ENCODE data around the gene PODXL.
A peak's percentile ranks its signal among the peaks of the same experiment; 100 is the strongest.
"Not testable (repeated sequence)": the region's sequence is repeated elsewhere in the genome, so short reads cannot be mapped to it uniquely, and the experiment has no call there.

The PODXL gene

GRCh38 chr7:131507592-131508331 lies 48.7 kb downstream of the PODXL start:
- H2BK15ac ChIP-seq (ENCODE audit: low read length), result no peak overlapping the region
- no peak overlapping the region for H3K9ac ChIP-seq (ENCODE audit: low read depth, low read length, poor library complexity)
- H3K36me3 ChIP-seq (replicated peaks in 1 of 2; ENCODE audit: control insufficient read depth in 2 of 2, insufficient read depth in 2 of 2, low read length in 2 of 2), result peaks cover 32 to 80% of the 10 kb centered on the region in 2 donors
- no peak overlapping the region for H3K4me2 ChIP-seq (ENCODE audit: insufficient read depth, low read length, poor library complexity, severe bottlenecking)
- H2BK120ac ChIP-seq (ENCODE audit: low read depth, low read length), result no peak overlapping the region
- no peak overlapping the region for H2BK5ac ChIP-seq (ENCODE audit: low read length)
- H2AFZ ChIP-seq (ENCODE audit: low read length), result no peak overlapping the region
- H3K4me1 ChIP-seq (ENCODE audit: control insufficient read depth in 2 of 2, insufficient read depth in 1 of 2, low read depth in 1 of 2, low read length in 2 of 2), result peaks cover 0 to 4% of the 10 kb centered on the region in 2 donors
- no peak overlapping the region for H3K23ac ChIP-seq (ENCODE audit: low read depth, low read length, poor library complexity)
- no peak overlapping the region for H4K8ac ChIP-seq (ENCODE audit: low read depth, low read length)
- no CpG with 5 or more reads among the region's 14 CpGs for WGBS, 2 donors (ENCODE audit: extremely low coverage in 2 of 2, insufficient read length in 2 of 2, insufficient replicate concordance in 1 of 2)
- H3K14ac ChIP-seq (ENCODE audit: low read length), result no peak overlapping the region
- H3K79me1 ChIP-seq (ENCODE audit: low read depth, low read length), result no peaks in the 10 kb centered on the region
- peak; percentile 51 for DNase-seq (ENCODE audit: low spot score)
- H2AK5ac ChIP-seq (ENCODE audit: low read depth, low read length), result no peak overlapping the region
- H3K4ac ChIP-seq (ENCODE audit: low read length), result no peak overlapping the region
- peak overlapping the region; percentile 20 for H3K18ac ChIP-seq (ENCODE audit: low read length)
- no peaks in the 10 kb centered on the region for H3K9me3 ChIP-seq (replicated peaks in 1 of 2; ENCODE audit: control insufficient read depth in 2 of 2, insufficient read depth in 1 of 2, low read depth in 1 of 2, low read length in 2 of 2)
- no peak overlapping the region for H3K4me3 ChIP-seq (ENCODE audit: low read length in 2 of 2)
- H3K27ac ChIP-seq (replicated peaks; ENCODE audit: low read length), result no peak overlapping the region
- no peak overlapping the region for H2BK12ac ChIP-seq (ENCODE audit: low read length)
- no peaks in the 10 kb centered on the region for H3K27me3 ChIP-seq (ENCODE audit: control insufficient read depth in 3 of 3, insufficient read depth in 3 of 3, low read depth in 1 of 3, low read length in 3 of 3)
- no peak overlapping the region for H4K91ac ChIP-seq (ENCODE audit: low read depth, low read length, poor library complexity)

- Histone ChIP-seq H3K9me3 (replicated peaks in 1 of 2; ENCODE audit: control insufficient read depth in 2 of 2, insufficient read depth in 1 of 2, low read depth in 1 of 2, low read length in 2 of 2) (no peaks in the 10 kb centered on the region), H2AFZ (ENCODE audit: low read length) (no peak overlapping the region), H3K23ac (ENCODE audit: low read depth, low read length, poor library complexity) (no peak overlapping the region), H3K4me3 (ENCODE audit: low read length in 2 of 2) (no peak overlapping the region), H2BK5ac (ENCODE audit: low read length) (no peak overlapping the region), H2BK12ac (ENCODE audit: low read length) (no peak overlapping the region), H3K9ac (ENCODE audit: low read depth, low read length, poor library complexity) (no peak overlapping the region), H3K4ac (ENCODE audit: low read length) (no peak overlapping the region), H3K14ac (ENCODE audit: low read length) (no peak overlapping the region), H3K36me3 (replicated peaks in 1 of 2; ENCODE audit: control insufficient read depth in 2 of 2, insufficient read depth in 2 of 2, low read length in 2 of 2) (peaks cover 32 to 91% of the 10 kb centered on the region in 2 donors), H4K8ac (ENCODE audit: low read depth, low read length) (no peak overlapping the region), H3K4me1 (ENCODE audit: control insufficient read depth in 2 of 2, insufficient read depth in 1 of 2, low read depth in 1 of 2, low read length in 2 of 2) (peaks cover 0 to 10% of the 10 kb centered on the region in 2 donors), H2AK5ac (ENCODE audit: low read depth, low read length) (no peak overlapping the region), H2BK15ac (ENCODE audit: low read length) (no peak overlapping the region), H4K91ac (ENCODE audit: low read depth, low read length, poor library complexity) (no peak overlapping the region), H3K27me3 (ENCODE audit: control insufficient read depth in 3 of 3, insufficient read depth in 3 of 3, low read depth in 1 of 3, low read length in 3 of 3) (no peaks in the 10 kb centered on the region), H2BK120ac (ENCODE audit: low read depth, low read length) (no peak overlapping the region), H3K79me1 (ENCODE audit: low read depth, low read length) (no peaks in the 10 kb centered on the region), H3K4me2 (ENCODE audit: insufficient read depth, low read length, poor library complexity, severe bottlenecking) (no peak overlapping the region), H3K18ac (ENCODE audit: low read length) (no peak overlapping the region), H3K27ac (replicated peaks; ENCODE audit: low read length) (no peak overlapping the region)
- WGBS, 2 donors (ENCODE audit: extremely low coverage in 2 of 2, insufficient read length in 2 of 2, insufficient replicate concordance in 1 of 2), result no CpG with 5 or more reads among the region's 18 CpGs
- DNase-seq (ENCODE audit: low spot score), result no peak
Observed at GRCh38 chr7:131506597-131506996, 49.8 kb downstream of the PODXL start.

DNA sequence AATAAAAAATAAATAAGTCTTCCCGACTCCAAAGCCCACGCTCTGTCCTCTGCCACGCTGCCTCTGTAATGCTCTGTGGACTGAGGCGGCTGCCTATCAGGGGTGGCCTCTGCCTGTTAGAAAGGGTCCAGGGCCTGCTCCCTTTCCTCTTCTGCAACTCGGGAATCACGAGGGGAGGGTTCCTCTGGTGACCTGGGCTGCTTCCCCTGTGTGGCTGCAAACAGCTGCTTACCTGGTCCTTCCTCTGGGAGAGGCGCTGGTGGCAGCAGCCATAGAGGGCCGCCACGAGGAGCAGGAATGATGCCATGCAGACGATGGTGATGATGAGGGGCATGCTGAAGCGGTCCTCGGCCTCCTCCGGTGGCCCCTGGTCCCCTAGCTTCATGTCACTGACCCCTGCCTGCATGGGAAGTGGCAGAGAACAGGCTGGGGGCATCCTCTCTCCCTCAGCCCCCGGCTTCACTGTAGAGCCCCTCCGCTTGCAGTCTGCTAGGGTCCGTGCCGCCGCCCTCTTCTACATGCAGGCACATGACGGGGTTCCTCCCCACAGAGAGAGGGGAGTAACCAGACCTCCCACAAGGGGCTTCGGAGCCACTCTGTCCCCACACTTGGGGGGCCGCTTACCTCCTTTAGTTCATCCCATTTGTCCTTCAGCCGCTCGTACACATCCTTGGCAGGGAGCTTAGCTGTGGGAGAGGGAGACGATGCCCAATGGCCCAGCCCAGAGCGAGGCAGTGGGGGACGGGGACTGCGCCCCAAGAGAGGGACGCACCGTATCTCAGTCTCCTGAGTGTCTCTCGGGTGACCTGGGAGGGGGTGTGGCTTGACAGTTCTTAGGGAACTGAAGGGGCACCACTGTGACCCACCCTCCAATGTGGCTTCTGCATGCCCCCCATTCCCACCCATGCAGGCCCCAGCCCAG lies 50.5 kb downstream of the PODXL start:
- Histone ChIP-seq H2BK15ac (ENCODE audit: low read length) (no peak overlapping the region), H3K27ac (replicated peaks; ENCODE audit: low read length) (no peak overlapping the region), H3K23ac (ENCODE audit: low read depth, low read length, poor library complexity) (peak overlapping the region; percentile 56), H2BK5ac (ENCODE audit: low read length) (no peak overlapping the region), H2BK120ac (ENCODE audit: low read depth, low read length) (no peak overlapping the region), H4K91ac (ENCODE audit: low read depth, low read length, poor library complexity) (no peak overlapping the region), H2AK5ac (ENCODE audit: low read depth, low read length) (no peak overlapping the region), H3K79me1 (ENCODE audit: low read depth, low read length) (no peaks in the 10 kb centered on the region), H3K9ac (ENCODE audit: low read depth, low read length, poor library complexity) (peak overlapping the region; percentile 7), H3K4me1 (ENCODE audit: control insufficient read depth in 2 of 2, insufficient read depth in 1 of 2, low read depth in 1 of 2, low read length in 2 of 2) (peaks cover 0 to 10% of the 10 kb centered on the region in 2 donors), H3K4me2 (ENCODE audit: insufficient read depth, low read length, poor library complexity, severe bottlenecking) (no peak overlapping the region), H4K8ac (ENCODE audit: low read depth, low read length) (no peak overlapping the region), H3K9me3 (replicated peaks in 1 of 2; ENCODE audit: control insufficient read depth in 2 of 2, insufficient read depth in 1 of 2, low read depth in 1 of 2, low read length in 2 of 2) (no peaks in the 10 kb centered on the region), H3K4me3 (ENCODE audit: low read length in 2 of 2) (no peak overlapping the region), H3K14ac (ENCODE audit: low read length) (no peak overlapping the region), H3K36me3 (replicated peaks in 1 of 2; ENCODE audit: control insufficient read depth in 2 of 2, insufficient read depth in 2 of 2, low read length in 2 of 2) (peaks cover 31 to 93% of the 10 kb centered on the region in 2 donors), H3K18ac (ENCODE audit: low read length) (no peak overlapping the region), H2BK12ac (ENCODE audit: low read length) (no peak overlapping the region), H3K4ac (ENCODE audit: low read length) (no peak overlapping the region), H2AFZ (ENCODE audit: low read length) (no peak overlapping the region), H3K27me3 (ENCODE audit: control insufficient read depth in 3 of 3, insufficient read depth in 3 of 3, low read depth in 1 of 3, low read length in 3 of 3) (no peaks in the 10 kb centered on the region)
- no peak for DNase-seq (ENCODE audit: low spot score)
- WGBS, 2 donors (ENCODE audit: extremely low coverage in 2 of 2, insufficient read length in 2 of 2, insufficient replicate concordance in 1 of 2), result no CpG with 5 or more reads among the region's 30 CpGs

DNA sequence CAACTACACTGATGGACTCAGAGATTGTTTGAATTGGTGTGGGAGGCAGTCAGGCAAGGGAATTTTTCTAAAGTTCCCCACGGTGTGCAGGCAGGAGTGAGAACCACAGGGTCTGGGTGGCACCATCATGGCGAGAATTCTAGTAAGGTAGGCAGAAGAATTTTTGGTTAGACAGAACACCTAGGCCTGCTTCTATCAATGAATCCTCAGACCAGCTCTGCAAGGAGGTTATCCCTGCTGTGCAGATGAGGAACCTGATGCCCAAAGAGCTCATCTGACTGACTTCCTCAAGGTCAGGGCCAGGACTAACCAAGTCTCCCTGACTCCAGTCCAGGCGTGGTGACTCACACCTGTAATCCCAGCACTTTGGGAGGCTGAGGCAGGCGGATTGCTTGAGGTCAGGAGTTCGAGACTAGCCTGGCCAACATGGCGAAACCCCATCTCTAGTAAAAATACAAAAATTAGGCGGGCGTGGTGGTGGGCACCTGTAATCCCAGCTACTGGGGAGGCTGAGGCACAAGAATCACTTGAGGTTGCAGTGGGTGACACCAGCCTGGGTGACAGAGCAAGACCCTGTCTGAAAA lies 51.3 kb downstream of the PODXL start:
- not testable (repeated sequence) for H3K4me3 ChIP-seq (ENCODE audit: low read length in 2 of 2); H2BK12ac ChIP-seq (ENCODE audit: low read length); H2AK5ac ChIP-seq (ENCODE audit: low read depth, low read length); H3K4me2 ChIP-seq (ENCODE audit: insufficient read depth, low read length, poor library complexity, severe bottlenecking); DNase-seq (ENCODE audit: low spot score); H3K18ac ChIP-seq (ENCODE audit: low read length); H4K91ac ChIP-seq (ENCODE audit: low read depth, low read length, poor library complexity); H3K27ac ChIP-seq (replicated peaks; ENCODE audit: low read length); H2BK5ac ChIP-seq (ENCODE audit: low read length); H3K23ac ChIP-seq (ENCODE audit: low read depth, low read length, poor library complexity); H3K14ac ChIP-seq (ENCODE audit: low read length); H3K27me3 ChIP-seq (ENCODE audit: control insufficient read depth in 3 of 3, insufficient read depth in 3 of 3, low read depth in 1 of 3, low read length in 3 of 3); H3K4ac ChIP-seq (ENCODE audit: low read length); H3K9ac ChIP-seq (ENCODE audit: low read depth, low read length, poor library complexity); H2BK15ac ChIP-seq (ENCODE audit: low read length); H3K9me3 ChIP-seq (replicated peaks in 1 of 2; ENCODE audit: control insufficient read depth in 2 of 2, insufficient read depth in 1 of 2, low read depth in 1 of 2, low read length in 2 of 2); H4K8ac ChIP-seq (ENCODE audit: low read depth, low read length); H3K79me1 ChIP-seq (ENCODE audit: low read depth, low read length); H2AFZ ChIP-seq (ENCODE audit: low read length); H2BK120ac ChIP-seq (ENCODE audit: low read depth, low read length)
- Histone ChIP-seq H3K36me3 (replicated peaks in 1 of 2; ENCODE audit: control insufficient read depth in 2 of 2, insufficient read depth in 2 of 2, low read length in 2 of 2) (peaks cover 27 to 97% of the 10 kb centered on the region in 2 donors), H3K4me1 (ENCODE audit: control insufficient read depth in 2 of 2, insufficient read depth in 1 of 2, low read depth in 1 of 2, low read length in 2 of 2) (peaks cover 4 to 10% of the 10 kb centered on the region in 2 donors)
- no CpG with 5 or more reads among the region's 8 CpGs for WGBS, 2 donors (ENCODE audit: extremely low coverage in 2 of 2, insufficient read length in 2 of 2, insufficient replicate concordance in 1 of 2)

All from neuronal stem cell (in vitro differentiated cells).